Nephron progenitor cell (in vitro differentiated cells): Measurements from ENCODE around the gene REP15.

ENCODE experiments used
- DNase-seq: peaks from one replicate; pipeline ENCODE4 v3.0.0; 2021
- H3K27ac Mint-ChIP-seq: 2 replicates; pipeline ENCODE4 v1.8.0; 2021; ENCODE audit warnings: mild to moderate bottlenecking, moderate library complexity, mixed read lengths
- H3K27me3 Mint-ChIP-seq: 2 replicates; pipeline ENCODE4 v1.8.0; 2021; ENCODE audit warnings: mild to moderate bottlenecking, low read depth, mixed read lengths; ENCODE audit not compliant: poor library complexity
- H3K36me3 Mint-ChIP-seq: 2 replicates; pipeline ENCODE4 v1.8.0; 2021; ENCODE audit warnings: low read depth, mixed read lengths
- H3K4me1 Mint-ChIP-seq: 2 replicates; pipeline ENCODE4 v1.8.0; 2021; ENCODE audit warnings: mixed read lengths
- H3K4me3 Mint-ChIP-seq: 2 replicates; pipeline ENCODE4 v1.8.0; 2021; ENCODE audit warnings: mild to moderate bottlenecking, moderate library complexity, mixed read lengths
- H3K9me3 Mint-ChIP-seq: 2 replicates; pipeline ENCODE4 v1.8.0; 2021; ENCODE audit warnings: mild to moderate bottlenecking, moderate library complexity, mixed read lengths
- TF ChIP-seq, protein P1 (sequence below): fragments of 200-600 bp; sonication (generic); IDR thresholded peaks from 2 replicates; pipeline ENCODE4 v1.5.0; 2021; ENCODE audit warnings: antibody characterized with exemption

Gene REP15

GRCh38 chr12:27657296-27657695 lies 39.0 kb upstream of the REP15 start:
- Mint-ChIP-seq H3K9me3 (no peaks in the 10 kb centered on the region), H3K4me1 (no peaks in the 10 kb centered on the region), H3K27me3 (no peaks in the 10 kb centered on the region), H3K4me3 (no peak overlapping the region), H3K27ac (no peak overlapping the region), H3K36me3 (peaks cover 9% of the 10 kb centered on the region)
- TF ChIP-seq, protein P1, sequence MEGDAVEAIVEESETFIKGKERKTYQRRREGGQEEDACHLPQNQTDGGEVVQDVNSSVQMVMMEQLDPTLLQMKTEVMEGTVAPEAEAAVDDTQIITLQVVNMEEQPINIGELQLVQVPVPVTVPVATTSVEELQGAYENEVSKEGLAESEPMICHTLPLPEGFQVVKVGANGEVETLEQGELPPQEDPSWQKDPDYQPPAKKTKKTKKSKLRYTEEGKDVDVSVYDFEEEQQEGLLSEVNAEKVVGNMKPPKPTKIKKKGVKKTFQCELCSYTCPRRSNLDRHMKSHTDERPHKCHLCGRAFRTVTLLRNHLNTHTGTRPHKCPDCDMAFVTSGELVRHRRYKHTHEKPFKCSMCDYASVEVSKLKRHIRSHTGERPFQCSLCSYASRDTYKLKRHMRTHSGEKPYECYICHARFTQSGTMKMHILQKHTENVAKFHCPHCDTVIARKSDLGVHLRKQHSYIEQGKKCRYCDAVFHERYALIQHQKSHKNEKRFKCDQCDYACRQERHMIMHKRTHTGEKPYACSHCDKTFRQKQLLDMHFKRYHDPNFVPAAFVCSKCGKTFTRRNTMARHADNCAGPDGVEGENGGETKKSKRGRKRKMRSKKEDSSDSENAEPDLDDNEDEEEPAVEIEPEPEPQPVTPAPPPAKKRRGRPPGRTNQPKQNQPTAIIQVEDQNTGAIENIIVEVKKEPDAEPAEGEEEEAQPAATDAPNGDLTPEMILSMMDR = no peak
- no peak for DNase-seq

- peaks cover 64% of the 10 kb centered on the region for H3K36me3 Mint-ChIP-seq
- DNase-seq = no peak
- no peaks in the 10 kb centered on the region for H3K9me3 Mint-ChIP-seq
- no peak overlapping the region for H3K4me3 Mint-ChIP-seq
- H3K27ac Mint-ChIP-seq = no peak overlapping the region
- TF ChIP-seq, protein P1 = no peak
- H3K4me1 Mint-ChIP-seq = no peaks in the 10 kb centered on the region
- H3K27me3 Mint-ChIP-seq = no peaks in the 10 kb centered on the region
Observed at GRCh38 chr12:27665704-27666103, 30.5 kb upstream of the REP15 start.

DNA sequence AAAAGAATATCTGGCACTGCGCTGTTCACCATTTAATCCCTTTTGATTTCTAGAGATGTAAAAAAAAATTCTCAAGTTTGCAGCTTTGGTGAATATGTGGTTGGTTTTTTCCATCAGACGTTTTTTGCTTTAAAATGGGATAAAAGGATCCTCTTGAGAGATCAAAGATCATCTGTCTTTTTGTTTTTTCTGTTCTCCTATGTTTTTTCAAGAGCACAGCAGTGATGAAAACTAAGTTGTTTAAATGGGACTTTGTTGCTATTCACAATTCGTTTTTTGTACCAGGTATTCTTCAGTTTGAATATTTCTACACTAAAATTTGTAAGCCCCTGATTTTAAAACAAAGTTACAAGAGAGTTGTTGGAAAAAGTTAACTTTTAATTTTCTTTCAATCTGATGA lies 29.7 kb upstream of the REP15 start:
- Mint-ChIP-seq H3K9me3 (no peaks in the 10 kb centered on the region), H3K36me3 (peaks cover 60% of the 10 kb centered on the region), H3K4me1 (peaks cover 3% of the 10 kb centered on the region), H3K27ac (no peak overlapping the region), H3K4me3 (no peak overlapping the region), H3K27me3 (no peaks in the 10 kb centered on the region)
- TF ChIP-seq, protein P1 = no peak
- no peak for DNase-seq

- no peak for DNase-seq
- H3K27ac Mint-ChIP-seq = no peak overlapping the region
- H3K36me3 Mint-ChIP-seq = peaks cover 53% of the 10 kb centered on the region
- H3K4me3 Mint-ChIP-seq = no peak overlapping the region
- TF ChIP-seq, protein P1 = no peak
- no peaks in the 10 kb centered on the region for H3K9me3 Mint-ChIP-seq
- peaks cover 12% of the 10 kb centered on the region for H3K4me1 Mint-ChIP-seq
- H3K27me3 Mint-ChIP-seq = no peaks in the 10 kb centered on the region
Observed at GRCh38 chr12:27667540-27667939, 28.7 kb upstream of the REP15 start.

DNA sequence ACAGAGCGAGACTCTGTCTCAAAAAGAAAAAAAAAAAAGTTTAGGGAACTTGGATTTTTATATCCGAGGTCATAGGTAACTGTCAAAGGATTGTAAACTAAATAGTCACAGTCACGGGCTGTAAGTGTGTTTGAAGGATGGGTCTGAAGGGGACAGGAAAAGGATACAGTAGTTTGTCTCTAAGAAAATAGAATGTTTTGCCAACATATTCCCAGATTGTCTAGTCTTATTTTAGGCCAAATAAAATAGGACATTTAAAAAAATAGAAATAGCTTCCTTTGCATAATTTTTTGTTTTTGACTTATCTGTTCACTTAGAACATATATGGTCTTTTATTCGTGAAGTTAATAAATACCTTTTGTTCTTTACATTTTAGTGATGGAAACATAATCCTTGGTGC lies 24.2 kb upstream of the REP15 start:
- H3K9me3 Mint-ChIP-seq = no peaks in the 10 kb centered on the region
- H3K36me3 Mint-ChIP-seq = peaks cover 29% of the 10 kb centered on the region
- TF ChIP-seq, protein P1 = no peak
- H3K27ac Mint-ChIP-seq = no peak overlapping the region
- H3K4me3 Mint-ChIP-seq = no peak overlapping the region
- no peak for DNase-seq
- H3K27me3 Mint-ChIP-seq = no peaks in the 10 kb centered on the region
- H3K4me1 Mint-ChIP-seq = peaks cover 12% of the 10 kb centered on the region

- Mint-ChIP-seq H3K4me3 (no peak overlapping the region), H3K9me3 (no peaks in the 10 kb centered on the region), H3K36me3 (peaks cover 25% of the 10 kb centered on the region), H3K4me1 (peaks cover 12% of the 10 kb centered on the region), H3K27ac (no peak overlapping the region), H3K27me3 (no peaks in the 10 kb centered on the region)
- no peak for DNase-seq
- TF ChIP-seq, protein P1 = no peak
Observed at GRCh38 chr12:27672643-27673042, 23.6 kb upstream of the REP15 start.
